HG03025 (cell line): ENCODE results near the gene TUSC7.

Source experiments
- ATAC-seq: cut with Tn5 transposase; IDR thresholded peaks from one replicate; pipeline ENCODE4 v1.9.1; 2021; ENCODE audit warnings: mild to moderate bottlenecking, moderate library complexity; ENCODE audit not compliant: unreplicated experiment, low FRiP score

TUSC7 gene

DNA sequence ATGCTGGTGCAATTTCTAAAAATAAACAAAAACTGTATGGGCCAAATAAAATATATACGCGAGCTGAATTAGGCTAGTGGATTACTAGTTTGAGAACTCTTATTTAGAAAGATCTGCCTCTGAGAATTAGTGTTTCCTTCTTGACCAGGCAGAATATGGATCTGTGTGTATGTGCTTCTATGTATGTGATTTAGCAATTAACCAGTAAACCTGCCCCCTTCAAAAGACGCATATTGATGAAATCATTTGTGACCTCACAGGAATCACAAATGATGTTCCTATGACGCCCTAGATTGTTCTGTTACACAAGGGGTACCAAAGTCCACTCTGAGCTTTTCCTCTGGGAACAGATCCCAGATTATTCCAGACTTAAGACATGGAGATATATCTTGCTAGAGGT is at the start of gene TUSC7:
Gene TUSC7, plus strand, starts transcription at position 301 of the 400 bp plus-strand sequence.
- no peak for ATAC-seq

DNA sequence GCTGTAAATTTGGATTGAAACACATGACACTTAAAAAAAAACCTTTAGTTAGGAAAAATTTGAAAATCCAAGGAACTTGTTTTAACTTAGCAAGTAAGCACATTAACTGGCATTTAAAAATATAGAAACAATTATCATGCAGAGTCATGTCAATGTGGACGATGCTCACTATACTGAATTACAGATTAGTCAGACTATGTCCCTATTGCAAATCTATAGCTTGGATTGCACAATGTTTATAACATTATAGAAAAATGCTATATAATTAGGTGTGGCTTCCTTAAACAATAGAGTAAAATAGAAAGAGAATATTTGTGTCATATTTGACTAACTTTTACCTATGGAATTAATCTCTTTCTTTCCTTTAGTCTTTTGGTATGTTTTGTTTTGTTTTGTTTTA is 48.4 kb upstream of the TUSC7 start:
- no peak for ATAC-seq

DNA sequence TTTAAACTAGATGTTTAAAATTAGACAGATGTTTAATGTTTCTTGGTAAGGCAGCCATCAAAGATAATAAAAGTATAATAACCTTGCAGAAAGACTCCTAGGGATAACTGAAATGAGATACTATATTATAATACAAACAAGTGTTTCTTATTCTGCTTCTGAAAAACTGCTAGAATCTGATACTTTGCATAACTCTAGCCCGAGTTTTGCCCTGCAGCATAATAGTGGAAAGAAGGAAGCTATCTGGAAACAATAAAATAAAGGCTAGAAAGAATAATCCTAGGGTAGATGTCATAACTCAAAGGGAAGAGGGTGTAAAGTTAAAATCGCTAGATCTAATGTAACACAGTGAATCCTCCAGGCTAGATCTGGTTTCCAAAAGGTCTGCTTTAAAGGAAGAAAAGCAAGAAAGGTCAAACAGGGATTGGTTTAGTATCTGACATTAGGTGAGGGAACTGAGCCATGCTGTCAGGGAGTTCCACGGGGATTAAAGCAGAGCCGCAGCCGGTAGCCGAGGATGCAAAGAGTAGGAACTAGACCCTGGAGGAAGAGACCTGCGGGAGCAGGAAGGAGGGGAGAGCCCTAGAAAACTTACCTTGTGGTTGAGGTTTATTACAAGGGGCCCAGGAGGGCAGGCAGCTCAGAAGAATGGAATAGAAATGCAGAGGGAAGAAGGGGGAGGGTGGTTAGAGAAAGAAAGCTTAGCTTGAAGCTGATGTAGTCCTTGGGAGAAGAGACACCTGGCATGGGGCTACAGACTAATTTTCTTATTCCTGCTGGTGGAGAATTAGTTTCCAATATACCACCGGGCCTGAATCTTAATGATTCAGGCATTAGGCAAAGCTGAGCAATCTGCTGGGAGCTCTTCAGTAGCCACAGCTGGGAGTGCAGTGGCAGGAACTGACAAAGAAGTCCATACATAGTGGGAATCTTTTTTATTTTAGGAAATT is 46.1 kb upstream of the TUSC7 start:
- no peak for ATAC-seq

DNA sequence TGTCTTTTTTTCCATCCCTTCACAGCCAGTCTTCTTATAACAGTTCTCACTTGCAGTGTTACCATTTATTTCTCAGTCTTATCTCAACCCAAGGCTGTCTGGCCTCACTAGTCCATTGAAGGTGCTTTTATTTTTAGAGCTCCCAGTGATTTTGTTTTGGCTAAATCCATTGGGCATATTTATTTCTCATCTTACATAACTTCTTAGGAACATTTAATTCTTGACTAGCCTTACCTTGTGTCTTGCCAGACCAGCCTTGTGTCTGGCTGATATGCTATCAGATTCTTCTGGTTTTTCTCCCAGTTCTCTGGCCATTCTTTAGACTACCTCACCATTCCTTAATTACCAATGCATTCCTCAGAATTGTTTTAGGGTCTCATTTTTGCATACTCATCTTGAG is 42.3 kb upstream of the TUSC7 start:
- no peak for ATAC-seq

DNA sequence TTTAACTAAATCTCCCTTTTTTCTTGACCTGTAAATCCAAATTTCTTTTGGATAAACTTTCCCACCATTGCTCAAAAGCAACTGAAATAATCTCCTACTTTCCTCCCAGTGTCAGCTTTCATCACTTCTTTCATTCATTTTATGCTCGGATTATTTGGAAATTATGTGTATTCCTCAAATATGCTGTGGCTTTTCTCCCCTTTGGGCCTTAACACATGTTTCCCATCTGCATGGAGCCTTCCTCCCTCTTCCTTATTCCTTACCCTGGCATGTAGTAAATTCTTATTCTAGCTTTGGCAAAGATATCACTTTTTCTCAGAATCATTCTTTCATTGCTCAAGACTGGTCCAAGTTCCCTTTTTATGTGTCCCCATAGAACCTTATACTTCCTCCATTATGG is 41.8 kb upstream of the TUSC7 start:
- no peak for ATAC-seq

DNA sequence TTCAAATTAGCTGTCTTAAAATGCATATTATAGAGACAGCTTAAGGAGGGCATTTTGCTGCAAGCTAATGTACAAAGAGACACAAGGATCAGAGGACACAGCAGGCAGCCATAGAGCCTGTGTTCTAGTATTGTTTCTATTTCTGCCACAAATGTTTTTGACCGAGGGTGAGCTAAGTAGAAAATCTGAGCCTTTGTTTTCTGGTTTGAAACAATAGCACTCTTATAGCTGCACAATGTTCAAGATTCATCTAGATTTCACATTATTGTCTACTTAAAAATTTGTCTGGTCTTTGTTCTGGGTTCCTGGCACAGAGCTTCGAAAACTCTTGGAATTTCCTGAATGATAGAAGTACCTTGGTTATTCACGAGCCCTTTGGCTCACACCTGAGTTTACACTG is 40.0 kb upstream of the TUSC7 start:
- no peak for ATAC-seq

DNA sequence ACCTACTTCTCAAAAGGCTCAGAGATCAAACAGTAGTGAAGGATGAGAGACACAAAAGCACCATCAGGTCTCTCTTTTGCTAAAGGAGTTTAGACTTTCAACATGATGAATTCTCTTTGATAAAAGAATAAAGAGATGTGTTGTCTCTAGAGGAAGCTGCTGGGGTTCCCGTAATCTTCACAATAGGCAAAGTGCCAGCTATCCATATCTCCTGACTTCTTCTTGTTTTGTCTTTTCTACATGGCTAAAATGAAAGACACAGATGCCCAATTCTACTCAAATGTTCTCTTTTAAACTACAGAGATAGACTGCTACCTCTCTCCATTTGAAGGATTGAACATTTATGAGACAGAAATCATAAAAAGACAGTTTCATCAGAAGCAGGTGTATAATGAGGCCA is 38.4 kb upstream of the TUSC7 start:
- ATAC-seq, result no peak

DNA sequence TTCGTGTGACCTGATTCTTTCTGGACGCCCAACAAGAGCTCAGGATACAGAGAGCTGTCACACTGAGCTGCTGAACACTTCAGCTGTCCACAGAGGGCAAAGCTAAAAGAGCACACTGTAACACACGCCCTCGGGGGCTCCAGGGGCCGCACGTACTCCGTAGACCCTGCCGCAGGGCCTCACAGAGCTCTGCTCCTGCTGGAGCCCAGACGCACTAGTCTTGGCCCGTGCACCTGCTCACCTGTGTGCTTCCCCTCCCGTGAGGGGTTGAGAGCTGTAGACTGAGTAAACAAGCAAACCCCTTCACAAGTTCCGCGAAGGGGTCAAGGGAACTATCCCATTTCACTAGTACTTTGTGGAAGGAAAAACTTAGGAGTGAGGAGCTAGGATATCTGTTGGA is 30.7 kb upstream of the TUSC7 start:
- no peak for ATAC-seq

DNA sequence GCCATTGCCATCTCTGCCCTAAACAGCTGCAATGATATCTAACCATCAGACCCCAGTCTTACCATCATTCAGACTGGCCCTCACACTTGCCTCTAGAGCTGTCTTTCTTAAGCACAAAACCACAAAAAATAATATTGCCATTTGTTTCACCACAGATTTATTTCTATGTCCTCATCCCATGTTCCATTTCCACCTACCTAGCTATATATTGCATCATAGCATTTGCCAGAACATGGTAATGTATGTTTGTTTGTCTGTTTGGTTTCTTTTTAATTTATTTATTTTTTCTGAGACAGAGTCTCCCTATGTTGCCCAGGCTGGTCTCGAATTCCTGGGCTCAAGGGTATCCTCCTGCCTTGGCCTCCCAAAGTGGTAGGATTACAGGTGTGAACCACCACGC is 18.5 kb upstream of the TUSC7 start:
- ATAC-seq, result no peak

DNA sequence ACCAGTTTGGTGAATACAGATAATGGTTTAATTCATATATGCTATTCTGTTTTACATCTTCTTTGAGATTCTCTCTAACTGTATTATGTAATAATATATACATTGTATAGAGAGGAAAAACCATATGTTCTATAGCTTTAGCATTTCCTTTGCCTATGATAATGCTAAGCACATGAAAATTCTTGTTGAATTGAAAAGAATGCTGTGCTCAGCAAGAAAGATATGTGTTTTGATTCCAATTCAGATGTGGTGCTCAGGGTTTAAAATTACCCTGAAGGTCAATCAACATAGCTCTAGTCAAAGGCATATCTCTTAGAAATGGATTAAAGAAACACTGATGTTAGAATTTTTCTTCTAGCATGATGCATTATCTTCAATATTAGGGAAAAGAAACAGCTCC is 8.5 kb upstream of the TUSC7 start:
- ATAC-seq, result no peak

DNA sequence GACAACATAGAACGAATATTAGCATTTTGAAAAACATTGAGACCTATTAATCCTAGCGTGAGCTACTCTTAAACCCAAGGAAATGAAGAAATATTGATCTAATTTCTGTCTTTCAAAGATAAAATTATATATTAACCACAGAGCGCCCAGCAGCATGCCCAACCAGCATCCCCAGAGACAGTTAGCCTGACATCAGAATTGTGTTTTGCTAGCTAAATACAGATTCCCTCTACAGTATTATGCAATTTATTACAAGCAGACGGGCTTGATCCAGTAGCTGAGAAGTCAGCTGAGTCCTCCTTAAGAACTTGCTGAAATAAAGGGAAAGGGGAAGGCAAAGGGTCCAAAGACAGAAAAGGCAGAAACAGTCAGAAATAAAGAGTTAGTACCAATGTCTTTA is 7.2 kb upstream of the TUSC7 start:
- ATAC-seq, result no peak

DNA sequence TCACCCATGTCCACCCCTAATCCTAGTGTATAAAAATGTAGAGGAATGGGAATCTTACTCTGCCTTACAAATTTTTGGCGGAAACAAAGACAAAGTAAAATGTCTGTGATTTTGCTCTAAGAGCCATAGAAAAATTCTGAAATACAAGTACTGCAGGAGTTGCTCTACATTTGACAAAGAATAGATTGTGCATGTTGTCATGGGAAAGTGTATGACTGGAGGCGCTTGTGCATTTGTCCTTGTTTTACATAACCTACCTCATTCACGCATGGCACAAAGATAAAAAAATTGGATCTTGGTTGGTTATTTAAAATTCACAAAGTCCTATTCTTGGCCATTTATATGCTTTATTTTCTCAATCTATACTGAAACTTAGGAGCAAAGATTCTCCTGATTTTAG is 2.0 kb upstream of the TUSC7 start:
- ATAC-seq, result no peak

DNA sequence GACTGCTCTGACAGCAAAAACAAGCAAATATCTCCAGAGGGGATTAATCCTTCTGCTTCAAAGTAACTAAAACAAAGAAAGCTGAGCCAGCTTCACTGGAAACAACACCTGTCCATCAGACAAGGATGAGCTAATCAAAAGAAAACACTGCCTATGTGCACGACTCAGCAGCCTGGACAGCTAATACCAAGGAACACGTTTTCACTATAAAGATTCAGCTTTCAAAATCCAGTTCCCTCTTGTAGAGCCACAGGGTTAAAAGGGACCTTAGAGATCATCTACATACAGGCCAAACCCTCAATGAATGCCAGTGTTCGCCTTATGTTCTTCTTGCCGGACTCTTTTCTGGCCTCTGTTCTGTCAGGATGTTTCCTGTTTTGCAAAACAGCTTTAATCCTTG is 6.9 kb downstream of the TUSC7 start:
- no peak for ATAC-seq

DNA sequence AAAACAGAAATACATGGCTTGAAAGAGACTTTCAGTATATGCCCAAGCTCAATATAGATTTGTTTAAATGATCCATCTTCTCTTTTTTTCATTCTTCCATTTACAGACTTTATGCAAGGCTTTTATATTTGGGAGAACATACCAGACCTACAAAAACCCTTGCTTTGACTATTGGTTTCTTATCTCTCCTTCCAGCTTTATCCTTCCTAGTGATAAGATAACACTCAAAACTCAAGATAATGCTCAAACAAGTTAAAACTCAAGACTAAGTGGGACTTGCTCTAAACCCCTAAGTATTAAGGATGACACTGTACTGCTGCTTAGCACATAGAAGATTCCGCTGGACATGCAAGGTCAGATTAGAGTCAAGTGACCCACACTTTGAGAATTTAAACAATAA is 8.0 kb downstream of the TUSC7 start:
- ATAC-seq, result no peak

DNA sequence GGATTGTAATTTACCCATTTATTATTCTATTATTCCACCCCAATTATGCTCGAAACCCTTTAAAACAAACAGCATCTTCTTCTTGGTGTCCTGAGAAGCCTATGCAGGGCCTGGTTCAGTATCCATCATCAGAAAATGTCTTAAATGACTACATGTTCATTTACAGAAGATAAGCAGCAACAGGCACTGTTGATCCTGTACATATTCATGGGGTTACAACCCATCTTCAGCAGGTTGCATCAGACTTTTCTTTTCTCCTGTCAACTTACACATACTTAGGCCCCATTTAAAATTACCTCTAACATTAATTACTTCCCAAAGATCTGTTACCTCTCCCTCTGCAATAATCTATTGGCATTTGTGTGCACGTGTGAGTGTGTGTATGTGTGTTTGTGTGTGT is 18.9 kb downstream of the TUSC7 start:
- ATAC-seq, result no peak

DNA sequence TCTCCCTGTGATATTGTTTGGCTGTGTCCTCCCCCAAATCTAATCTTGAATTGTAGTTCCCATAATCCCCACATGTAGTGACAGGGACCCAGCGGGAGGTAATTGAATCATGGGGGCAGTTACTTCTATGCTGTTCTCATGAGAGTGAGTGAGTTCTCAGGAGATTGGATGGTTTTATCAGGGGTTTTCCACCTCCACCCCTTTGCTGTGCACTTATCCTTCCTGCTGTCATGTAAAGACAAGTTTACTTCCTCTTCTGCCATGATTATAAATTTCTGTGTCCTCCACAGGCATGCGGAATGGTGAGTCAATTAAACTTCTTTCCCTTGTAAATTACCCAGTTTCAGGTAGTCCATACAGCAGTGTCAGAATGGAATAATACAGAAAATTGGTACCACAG is 24.7 kb downstream of the TUSC7 start:
- no peak for ATAC-seq

DNA sequence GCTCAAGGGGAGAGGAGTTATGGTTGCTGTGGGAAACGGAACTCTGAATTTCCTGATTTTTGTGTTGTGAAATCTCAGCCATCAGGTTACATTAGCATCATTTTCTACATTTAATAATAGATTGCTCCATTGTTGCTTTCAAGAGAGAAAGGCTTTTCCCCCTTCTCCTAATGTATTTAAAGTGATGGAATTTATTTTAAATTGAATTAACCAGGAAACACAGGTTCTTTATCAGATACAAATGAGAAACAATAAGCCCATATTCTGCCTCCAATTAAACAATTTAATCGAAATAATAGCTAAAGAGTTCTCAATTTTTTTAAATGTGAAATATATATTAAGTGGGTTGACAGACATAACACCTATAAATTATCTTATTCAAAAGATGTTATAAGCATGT is 30.1 kb downstream of the TUSC7 start:
- ATAC-seq, result no peak

DNA sequence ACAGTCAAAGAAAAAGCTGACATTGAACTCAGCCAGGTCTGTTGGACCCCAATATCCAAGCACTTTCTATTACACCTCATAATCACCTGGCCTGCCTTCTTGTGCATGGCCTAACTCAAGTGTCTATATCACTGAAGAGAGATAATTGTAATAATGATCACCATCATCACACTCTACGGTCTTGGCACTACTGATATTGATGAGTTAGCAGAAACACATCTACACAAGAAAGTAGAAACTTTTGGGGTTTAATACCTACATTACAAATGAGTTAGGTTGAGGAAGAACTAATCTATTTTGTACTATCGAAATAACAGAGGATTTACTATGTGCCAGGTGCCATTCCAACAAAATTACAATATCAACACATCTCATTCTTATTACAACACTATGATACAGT is 30.7 kb downstream of the TUSC7 start:
- no peak for ATAC-seq

DNA sequence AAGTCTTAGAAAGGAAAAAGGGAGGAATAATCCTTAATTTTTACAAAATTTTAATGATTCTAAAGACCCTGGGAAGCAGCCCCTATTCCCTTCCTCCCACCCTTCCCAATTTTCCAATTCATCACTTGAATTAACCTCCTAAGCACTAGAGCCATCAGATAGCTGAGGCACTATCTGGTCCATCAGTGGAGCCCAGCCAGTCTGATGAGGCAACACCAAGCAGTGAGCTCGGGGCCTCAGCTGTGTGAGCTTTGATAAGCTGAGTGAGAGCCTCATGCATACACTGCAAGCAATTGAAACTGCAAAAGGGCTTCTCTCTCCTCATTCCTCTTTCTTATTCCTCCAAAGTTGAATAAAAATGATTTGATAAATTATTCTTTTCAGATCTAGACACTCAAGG is 31.9 kb downstream of the TUSC7 start:
- ATAC-seq, result no peak

DNA sequence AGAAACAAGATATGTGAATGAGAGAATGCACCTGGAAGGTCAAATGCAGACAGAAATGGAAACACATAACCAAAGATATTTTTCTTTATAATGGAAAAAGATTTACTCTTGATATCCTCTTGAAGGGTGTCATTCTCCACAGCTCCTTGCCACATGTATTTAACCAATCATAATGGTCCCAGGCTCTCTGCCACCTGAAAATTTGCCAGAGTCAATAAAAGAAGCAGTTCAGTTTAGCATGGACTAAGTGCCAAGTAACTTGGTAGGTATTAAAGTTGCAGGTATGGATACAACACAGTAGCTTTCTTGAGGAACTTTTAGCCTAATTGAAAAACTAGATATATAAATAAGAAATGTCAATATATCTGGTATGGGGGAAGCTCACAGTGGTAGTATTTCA is 33.5 kb downstream of the TUSC7 start:
- ATAC-seq, result no peak

DNA sequence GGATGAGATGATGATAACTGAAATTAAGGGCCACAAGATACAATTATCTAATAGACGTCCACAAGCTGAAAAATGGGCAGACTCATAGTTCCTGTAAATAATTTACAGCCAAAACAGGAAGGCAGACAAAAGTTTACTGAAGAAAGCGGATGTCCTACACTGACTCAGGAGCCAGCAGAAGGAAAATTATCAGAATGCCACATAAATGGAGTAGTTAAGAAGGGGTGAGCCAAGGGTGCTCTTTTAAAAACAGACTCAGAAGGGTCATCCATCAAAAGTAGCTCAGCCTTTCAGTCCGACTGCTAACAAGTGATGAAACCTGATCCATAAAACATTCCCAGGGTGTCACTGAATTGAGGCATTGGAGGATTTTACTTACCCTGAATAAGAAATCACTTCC is 39.8 kb downstream of the TUSC7 start:
- no peak for ATAC-seq

DNA sequence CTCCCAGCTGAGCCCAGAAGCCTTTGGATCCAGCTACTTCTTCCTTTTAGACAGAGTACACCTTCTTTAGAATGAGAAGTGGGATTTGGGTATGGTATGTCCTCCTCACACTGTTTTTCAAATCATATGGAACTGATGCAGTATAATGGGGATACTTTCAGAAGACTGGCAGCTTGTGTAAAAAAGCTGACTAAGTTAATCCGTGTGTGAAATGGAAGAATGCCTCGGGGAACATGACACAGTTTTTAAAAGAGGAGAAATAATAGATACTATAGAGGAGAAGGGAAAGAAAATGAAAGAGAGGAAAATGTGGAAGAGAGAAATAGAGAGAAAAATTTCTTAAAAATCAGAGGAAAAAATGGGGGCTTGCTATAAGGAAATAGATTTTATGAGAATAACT is 47.7 kb downstream of the TUSC7 start:
- no peak for ATAC-seq

DNA sequence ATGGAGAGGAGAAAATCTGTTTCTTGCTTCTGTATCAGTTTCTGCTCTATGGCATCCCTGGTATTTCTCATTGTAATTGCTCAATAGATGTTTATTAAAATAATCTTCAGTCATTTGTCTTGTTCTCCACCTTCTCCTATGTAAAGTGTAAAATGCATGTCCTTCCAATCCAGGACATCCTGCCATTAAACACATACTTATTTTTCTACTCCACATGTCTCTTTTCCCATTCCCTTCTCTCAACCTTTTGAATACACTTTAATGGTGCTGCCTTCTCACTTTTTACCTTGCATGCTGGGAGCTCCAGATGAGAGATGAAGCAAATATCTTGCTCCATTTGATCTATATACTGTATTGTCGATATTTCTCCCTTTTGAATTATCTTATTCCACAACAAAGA is 49.7 kb downstream of the TUSC7 start:
- no peak for ATAC-seq
